GM15510 (cell line): Measurements from ENCODE around the gene SAMD8.
A peak's percentile ranks its signal among the peaks of the same experiment; 100 is the strongest.

ENCODE experiments used
- POLR2A ChIP-seq: IDR thresholded peaks from 3 replicates; pipeline ENCODE4 v1.6.1; 2011; ENCODE audit warnings: borderline replicate concordance; ENCODE audit not compliant: insufficient read length; ENCODE audit errors: extremely low read depth

The SAMD8 gene

DNA sequence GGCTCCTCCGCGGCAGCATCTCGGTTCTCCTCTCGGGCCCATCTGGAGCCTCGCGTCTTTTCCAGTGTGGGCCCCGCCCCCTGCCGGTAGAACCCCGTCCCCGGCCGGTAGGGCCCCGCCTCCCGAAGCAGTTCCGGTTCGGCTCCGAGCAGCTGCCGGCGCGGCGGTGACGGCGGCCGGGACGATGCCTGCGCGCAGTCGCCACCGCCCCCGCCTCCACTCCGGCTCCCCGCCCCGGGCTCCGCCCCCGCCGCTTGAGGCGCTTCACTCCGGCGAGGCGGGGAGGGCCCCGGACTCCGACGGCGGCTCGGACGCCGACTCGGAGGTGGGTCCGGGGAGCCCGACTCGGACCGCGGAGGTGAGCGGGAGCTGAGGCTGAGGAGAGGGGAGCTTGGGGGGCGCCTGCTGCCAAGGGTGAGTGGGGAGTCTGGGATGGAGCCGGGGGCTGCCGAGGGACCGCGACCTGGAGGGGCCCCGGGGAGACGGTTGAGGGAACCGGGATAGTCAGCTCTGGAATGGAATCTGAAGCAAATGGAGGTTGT lies at the start of gene SAMD8:
Gene SAMD8, plus strand, starts transcription at position 292 of the 542 bp plus-strand sequence. CDS start 38,873 bp downstream, outside the sequence.
- peak; percentile 82 for TF ChIP-seq POLR2A

DNA sequence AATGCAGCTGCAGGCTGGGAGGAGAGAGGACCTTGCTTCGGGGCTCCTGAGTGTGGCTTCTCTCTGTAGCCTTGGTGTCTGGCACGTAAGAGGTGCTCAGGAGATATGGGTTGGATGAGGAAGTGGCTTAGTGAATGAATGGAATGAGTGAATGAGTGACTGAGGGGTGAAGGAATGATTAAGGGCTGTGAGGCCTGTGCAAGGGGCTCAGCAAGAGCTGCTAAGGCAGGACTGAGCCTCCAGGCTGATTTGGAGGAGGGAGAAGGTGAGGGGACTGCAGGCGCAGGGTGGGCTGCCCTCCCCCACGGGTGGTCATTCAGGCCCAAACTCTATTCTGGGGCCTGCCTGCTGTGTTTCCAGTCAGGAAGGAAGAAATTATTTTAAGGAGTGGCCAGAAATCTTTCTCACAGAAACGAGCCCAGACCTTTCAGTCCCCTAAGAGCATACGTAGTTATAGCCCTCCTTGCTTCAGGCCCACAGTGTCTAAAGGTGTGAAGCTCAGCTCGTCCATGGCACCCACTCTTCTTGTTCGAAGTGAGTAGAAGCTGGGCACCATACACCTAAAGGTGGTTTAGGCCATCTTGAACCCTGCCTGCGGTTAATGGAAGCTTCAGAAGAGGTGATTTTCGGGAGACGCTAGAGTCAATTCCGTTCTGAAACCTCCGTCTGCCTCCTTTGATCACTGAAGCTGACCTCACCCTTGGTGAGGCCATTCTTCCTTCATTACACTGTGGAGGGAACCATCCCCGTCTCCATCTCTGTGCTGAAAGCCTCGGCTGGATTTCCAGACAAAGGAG lies 49.5 kb upstream of the SAMD8 start:
- no peak for TF ChIP-seq POLR2A

DNA sequence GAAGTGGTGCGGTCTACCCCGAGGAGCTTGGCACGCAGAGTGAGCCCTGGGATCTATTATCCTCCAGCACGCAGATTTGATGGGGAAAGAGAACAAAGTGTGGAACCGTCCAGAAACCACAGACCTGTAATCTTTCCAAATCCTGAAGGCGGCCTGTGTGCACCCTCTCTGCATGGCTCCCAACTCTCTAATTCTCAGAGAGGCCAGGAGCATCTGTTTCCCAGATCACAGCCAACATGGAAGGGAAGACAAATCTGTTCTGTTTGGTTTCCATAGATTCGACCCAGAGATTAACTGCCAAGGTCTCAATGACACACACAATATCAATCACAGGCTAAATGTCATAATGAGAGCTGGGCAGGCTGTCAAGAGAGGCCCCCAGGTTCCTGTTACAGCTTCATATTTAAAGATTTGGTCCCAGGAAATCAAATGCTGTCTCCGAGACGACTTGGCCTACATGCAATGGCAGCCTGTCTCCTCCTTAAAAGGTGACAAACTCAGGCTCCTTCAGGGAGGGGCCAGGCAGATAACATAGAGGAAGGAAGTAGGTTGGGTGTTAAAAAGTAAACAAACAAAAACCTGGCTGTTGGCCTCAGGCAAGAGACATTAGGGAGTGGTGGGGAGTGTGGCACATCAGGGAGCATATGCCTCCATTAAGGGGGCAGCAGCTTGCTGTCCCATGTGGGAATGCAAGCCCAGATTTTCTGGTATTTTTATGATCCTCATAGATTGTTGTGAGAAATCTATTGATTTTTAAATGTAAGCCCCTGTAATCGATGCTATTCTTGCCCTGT lies 48.8 kb upstream of the SAMD8 start:
- no peak for TF ChIP-seq POLR2A

DNA sequence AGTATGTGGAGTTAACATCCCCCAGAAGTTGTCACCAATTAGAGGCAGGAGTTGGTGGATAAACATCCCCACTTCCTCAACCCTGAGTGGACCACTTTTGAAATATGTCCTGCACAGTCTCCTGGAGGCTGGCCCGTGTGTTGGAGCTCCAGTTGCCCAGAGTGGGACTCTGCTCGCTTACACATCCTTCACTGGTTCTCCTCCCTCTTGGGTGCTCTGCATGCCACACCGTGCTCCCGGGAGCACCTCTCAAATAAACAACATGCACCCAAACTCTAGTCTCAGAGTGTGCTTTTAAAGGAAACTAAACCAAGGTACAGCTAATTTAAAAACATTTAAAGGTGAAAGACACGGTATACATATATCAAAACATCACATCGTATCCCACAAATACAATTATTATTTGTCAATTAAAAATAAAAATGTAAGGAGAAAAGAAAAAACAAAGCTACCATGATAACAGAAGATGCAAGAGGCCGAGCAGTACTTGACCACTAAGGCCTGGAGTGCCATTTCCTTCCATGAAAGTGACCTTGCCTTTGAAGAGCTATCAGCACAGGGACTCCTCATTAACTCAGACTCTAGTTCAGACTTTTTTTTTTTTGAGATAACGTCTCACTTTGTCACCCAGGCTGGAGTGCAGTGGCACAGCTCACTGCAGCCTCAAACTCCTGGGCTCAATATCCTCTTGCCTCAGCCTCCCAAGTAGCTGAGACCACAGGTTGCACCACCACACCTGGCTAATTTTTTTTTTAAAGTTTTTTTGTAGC lies 47.8 kb upstream of the SAMD8 start:
- TF ChIP-seq POLR2A: no peak

DNA sequence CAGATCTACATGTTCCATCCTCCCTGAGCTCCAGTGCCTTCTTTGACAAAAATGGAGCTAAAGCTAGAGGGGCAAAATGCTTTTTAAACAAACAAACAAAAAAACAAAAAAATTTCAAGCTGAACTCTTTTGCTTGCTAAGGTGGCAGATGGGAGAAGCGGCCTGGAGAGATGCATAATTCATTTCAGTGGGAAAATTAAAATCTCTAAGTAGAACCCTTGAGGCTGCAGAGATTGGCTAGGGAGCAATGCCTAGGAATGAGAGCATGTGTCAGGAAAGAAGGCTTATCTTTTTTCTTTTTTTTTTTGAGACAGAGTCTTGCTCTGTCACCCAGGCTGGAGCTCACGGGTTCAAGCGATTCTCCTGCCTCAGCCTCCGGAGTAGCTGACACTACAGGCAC lies 46.4 kb upstream of the SAMD8 start:
- no peak for TF ChIP-seq POLR2A

DNA sequence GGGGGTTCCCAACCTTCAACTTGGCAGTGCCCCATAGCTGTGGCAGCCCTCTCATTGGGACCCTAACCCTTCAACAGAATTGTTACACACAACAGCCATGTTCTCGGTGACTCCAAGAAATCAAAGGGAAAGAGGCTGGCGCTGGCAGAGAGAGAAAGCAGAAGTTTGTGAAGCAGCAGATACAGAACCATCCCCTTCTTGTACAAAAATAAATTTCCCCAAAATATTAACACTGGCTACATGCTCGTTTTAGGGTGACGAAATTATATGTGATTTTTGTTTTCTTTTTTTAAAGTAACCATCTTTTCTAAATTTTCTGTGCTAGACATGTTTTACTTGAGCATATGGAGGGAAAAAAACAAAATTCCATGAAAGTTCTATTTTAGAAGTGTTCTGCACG lies 45.2 kb upstream of the SAMD8 start:
- no peak for TF ChIP-seq POLR2A

DNA sequence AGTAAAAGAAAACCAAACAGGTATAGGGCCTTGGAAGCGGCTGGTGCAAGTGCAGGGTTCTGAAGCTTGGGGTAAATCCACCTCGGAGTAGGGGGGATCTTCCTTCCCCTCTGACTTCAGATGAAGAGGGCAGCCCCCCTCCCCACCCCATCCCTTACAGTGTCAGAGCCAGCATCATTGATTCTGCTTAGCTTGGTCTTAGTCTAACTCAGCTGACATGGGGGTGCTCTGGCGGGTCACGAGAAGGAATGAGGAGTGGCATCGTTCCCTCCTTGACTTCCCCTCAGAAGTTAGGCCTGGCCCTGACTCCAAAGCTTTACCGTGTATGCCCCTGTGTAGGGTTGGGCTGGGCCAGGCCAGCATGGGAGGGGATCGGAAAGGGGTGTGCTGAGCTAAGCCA lies 44.2 kb upstream of the SAMD8 start:
- no peak for TF ChIP-seq POLR2A

DNA sequence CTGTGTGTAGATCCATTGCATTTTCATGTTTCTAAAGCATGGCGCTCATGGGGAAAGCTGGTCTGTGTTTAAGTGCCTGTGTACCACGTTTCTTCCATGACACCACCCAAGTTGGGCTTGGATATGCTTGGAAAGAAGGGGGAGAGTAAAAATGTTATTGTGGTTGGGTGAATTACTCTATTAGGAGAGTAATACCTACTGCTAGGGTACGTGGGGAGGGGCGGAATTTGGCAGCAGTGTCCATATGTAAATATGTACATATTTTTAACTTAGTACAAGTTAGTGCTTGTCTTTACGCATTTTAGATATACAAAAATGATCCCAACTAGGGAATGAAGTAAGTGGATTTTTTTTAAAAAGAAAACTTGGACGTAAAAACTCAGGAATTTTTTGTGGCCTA lies 42.9 kb upstream of the SAMD8 start:
- no peak for TF ChIP-seq POLR2A

DNA sequence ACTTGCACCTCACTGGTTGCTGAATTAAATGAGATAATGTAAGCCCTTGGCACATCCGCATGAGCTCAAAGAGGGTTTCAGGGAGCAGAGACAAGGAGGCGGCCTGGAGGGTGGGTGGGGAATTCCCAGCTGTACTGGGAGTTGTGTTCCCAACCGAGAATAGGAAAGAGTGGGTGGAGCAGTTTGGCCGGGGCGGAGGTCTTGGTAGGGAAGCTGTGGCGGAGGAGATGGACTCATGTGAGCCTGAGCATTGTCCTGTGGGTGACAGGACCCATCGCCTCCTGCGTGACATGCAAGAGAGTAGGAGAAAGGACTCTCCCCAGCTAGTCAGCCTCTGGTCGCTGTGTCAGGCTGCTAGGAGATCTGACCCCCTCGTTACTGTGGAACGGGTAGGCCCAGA lies 41.0 kb upstream of the SAMD8 start:
- no peak for TF ChIP-seq POLR2A

DNA sequence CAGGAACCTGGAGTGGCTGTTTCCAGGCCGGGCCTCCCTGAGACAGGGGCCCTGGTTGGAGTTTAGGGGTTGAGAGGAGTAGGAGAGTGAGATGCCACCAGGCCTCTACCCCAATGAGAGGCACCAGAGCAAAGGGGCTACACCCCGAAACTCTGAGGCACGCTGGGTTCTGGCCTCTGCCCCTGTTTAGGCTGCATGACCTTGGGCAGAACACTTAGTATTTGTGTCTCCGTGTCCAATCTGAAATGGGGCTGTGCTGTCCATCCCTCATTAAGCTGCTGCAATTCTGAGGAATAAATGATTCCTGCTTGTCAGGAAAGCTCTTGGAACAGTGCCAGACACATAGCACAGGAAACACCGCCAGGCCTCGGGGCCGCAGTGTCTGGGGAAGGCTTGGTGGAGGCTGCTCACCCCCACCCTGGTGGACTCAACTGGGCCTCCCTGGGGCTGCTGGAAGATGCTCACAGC lies 40.5 kb upstream of the SAMD8 start:
- TF ChIP-seq POLR2A: no peak

DNA sequence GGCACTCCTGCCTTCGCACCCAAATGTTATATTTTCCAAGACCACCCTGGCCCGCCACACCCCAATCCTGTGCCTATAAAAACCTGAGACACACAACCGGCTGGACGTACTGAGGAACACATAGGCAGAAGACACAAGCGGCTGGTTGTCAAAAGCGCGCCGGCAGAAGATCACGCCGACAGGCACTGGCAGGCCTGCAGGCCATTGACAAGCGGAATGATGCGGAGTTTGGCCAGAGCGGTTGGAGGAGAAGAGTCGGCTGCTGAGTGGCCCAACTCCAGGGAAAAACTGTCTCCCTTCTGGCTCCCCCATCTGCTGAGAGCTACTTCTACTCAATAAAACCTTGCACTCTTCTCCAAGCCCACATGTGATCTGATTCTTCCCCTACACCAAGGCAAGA lies 39.7 kb upstream of the SAMD8 start:
- TF ChIP-seq POLR2A: no peak

DNA sequence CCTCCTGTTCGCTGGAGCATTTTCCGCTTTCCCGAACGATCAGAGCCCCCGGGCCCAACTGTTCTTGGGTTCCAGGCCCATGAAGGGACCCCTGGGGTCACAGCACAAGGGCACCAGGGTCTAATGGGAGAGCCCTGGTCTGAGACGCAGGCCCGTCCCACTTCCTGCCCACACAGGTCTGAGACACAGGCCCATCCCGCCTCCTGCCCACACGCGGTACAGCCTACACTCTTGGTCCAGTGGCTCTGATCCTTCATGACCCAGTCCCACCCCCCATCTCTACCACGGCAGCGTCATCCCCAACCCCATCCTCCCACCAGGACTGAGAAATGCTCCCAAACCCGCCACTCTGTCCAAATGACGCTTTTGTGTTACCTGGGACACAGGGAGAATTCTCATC lies 38.7 kb upstream of the SAMD8 start:
- TF ChIP-seq POLR2A: no peak

DNA sequence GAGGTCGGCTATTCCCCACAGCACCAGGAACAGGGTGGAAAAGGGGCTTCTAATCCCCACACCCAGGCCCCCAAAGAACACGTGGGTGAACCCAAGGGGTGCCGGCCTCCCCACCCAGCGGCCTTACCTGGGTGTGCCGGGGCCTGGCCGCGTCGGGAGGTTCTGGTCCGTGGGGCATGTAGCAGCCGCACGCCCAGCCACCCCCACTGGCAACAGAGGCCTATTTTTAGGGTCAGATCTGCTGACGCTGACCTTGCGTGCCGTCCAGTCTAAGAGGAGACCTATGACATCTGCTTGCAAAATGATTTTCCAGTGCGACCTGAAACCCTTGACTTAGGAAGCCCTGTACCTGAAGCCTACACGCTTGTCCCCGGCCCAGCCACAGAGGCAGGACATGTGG lies 38.0 kb upstream of the SAMD8 start:
- TF ChIP-seq POLR2A: no peak

DNA sequence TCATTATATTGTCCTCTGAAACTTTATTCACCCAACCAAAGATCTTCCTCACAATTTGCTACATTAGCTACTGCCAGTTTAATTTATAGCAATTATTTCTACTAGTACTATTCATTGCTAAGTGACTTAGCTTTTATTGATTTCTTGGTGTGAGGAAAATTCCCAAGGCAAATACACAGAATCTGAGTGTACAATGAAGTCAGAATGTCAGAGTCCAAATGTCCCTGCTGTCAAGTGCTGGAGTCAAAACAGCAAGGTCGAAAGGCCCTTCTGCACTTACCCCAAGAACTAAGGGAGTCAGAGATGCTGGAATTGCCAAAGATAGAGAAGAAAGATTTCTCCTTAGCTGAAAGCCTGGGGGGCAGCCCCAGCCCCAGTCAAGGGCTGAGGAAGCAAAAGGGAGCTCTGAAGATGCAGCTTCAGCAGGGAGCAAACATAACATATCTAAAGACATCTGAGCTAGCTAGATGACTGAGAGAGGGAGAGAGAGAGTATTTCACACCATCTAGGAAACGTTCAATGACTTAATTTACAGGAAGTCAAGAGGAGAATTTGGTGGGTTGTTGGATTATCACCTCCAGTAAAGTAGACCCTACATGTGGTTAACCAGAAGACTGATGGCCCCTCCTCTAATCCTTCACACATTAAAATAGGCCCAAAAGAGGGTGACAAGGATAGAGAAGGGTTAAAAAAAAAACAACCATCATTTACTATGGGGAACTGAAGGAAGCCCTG lies 36.6 kb upstream of the SAMD8 start:
- TF ChIP-seq POLR2A: no peak
